GM18519 (cell line): ENCODE data around the gene KCNJ6.
"Not testable (repeated sequence)": the region's sequence is repeated elsewhere in the genome, so short reads cannot be mapped to it uniquely, and the experiment has no call there.

ENCODE experiments used
- ATAC-seq: cut with Tn5 transposase; IDR thresholded peaks from one replicate; pipeline ENCODE4 v1.9.1; 2021; ENCODE audit warnings: mild to moderate bottlenecking, moderate library complexity; ENCODE audit not compliant: unreplicated experiment, low FRiP score

The KCNJ6 gene

DNA sequence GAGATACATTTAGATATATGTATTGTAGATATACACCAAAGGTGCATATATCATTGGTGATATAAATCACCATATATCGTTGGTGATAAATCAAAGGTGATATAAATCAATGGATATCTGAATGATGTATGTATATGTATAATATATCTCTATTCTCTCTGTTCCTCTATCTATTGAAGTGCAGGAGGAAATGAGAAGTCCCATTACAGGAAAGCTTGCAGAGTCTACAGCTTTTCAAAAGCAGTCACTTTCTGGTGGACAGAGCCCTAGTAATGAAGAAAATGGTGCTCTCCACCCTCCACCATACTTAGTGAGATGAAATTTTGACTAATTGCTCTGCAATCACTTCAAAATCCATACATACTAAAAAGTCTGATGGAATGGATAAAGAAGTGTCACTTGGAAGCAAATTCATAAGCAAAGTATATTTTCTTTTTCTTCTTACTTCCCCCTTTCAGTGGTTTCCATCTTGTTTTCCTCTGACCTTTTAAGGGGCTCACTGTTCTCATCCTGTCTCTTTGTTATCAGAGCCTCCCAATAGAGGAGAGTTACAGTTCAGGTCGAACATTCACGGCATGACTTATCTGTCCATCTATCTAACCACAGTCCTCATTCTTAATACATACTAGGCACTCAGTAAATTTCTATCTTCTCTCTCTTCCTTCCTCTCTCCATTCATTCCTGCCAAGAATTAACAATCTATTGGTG, 227.2 kb downstream of the KCNJ6 start:
- ATAC-seq = no peak

DNA sequence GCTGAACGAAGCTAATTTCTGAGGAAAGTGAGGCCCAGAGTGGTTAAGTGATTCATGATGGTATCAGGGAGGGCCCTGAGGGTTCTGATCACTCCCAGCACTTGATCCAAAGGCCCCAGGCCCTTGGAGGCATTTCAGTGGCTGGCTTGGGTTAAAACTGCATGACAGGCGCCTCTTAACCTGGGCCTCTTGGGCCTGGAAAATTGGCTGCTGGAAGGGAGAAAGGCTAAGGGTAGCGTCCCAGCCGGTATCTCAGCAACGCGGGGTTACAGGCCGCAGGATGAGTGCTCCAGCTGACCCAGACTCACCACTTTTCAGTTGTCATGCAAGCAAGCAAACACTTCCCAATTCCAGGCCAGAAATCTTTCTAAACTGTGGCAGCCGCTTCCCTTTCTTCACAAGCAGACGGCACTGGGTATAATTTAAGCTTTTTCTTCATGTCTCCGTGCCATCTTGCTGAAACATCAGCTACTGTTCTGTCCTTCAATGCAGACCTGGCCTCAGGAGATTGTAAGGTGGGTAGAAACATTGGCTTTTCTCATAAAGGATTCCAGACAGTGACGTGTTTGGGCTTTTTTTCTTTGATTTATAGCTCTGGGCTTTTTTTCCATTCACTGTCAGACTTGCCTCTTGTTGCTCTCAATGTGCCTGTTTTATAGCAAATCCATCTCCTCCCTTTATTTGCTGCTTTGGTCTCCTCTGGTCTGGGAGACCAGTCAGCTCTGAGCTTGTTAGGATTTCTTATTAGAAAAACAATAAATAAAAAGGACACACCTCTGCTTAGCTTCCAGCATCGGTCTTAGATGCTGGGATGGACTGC, 229.1 kb downstream of the KCNJ6 start:
- no peak for ATAC-seq

DNA sequence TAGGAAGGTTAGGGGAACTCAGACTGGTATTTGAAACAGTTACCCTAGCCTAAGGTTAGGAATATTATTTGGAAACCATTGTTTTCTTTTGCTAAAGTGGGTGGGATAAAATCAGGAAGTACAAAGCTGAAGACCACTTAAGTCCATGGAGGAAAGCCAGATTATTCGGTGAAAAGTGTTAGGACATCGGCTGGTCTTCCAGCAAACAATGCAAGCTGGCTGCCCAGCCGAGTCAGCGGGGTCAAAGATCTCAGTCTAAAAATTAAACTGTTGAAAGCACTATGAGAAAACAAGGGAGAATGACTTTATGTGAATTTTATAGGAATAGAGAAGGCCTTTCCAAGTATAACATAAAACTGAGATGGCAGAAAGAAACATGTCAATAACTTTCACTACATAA, 231.7 kb downstream of the KCNJ6 start:
- ATAC-seq = no peak

DNA sequence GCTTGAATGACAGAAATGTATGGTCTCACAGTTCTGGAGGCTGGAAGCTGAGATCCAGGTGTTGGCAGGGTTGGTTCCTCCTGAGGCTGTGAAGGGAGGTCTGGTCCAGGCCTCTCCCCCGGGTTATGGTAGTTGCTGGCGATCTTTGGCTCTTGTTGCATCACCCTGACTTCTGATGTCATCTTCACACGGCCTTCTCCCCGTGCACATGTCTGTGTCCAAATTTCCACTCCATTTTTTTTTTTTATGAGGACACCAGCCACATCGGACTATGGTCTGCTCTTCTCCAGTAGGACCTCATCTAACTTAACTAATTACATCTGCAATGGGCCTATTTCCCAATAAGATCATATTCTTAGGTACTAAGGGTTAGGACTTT, 232.2 kb downstream of the KCNJ6 start:
- no peak for ATAC-seq

DNA sequence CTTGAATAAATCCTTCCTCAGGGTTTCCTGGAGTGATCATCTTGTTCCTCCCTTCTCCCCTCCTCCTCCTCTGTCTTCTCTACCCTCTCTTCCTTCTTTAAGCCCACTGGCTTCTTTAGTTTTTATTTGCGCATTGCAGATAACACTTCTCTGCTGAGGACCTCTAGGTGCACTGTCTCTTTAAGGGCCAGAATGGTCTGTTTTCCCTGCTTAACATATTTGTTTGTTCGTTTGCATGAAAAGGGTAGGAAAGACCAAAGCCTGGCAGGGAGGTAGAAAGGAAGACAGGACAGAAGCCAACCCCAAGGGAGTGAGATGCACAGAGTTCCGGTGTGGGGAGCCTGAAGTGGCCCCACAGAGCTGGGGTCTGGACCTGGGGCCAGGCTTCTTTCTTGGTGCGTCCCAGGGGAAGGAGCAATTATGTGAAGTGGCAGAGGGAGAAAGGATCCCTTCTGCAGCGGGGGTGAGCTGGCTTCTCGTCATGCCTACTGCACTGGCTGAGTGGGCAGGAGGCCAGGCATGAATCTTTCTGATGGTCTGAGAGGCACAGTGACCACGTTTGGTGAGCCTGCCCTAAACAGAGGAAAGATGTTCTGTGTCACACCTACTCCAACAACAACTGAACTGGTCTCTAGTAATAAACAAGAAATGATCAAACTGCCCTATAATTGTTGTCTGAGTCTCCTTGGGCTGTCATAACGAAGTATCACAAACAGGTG, 232.7 kb downstream of the KCNJ6 start:
- ATAC-seq = no peak

- ATAC-seq = no peak
Measured at GRCh38 chr21:37682966-37683365, 233.3 kb downstream of the KCNJ6 start.

- ATAC-seq = no peak
Measured at GRCh38 chr21:37677006-37677405, 239.3 kb downstream of the KCNJ6 start.

DNA sequence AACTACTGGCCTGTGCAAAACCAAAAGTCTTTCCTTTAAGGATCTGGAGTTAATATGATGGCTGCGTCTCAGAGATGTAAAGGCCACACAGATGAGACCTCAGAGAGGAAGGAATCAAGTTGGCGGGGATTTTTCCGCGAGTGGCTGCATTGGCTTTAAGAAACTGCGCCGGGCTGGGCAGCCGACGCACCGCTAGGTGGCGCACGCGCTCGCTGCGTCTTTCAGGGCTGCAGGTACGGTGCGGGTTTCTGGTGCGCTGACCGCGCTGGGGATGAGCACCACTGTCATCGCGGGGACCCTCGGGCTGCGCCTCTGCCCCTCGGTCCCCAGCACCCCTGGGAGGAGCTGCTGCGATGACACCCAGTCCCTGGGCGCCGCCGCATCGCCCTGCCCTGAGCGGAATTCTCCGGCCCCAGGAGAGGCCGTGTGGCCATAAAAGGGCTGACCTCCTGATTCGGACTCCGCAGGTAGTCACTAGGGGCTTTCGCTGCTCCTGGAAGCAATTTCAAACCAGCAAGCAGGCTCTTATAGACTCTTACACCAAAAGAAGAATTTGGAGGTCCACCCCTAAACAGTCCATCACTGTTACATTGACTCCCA, 241.0 kb downstream of the KCNJ6 start:
- ATAC-seq = no peak

DNA sequence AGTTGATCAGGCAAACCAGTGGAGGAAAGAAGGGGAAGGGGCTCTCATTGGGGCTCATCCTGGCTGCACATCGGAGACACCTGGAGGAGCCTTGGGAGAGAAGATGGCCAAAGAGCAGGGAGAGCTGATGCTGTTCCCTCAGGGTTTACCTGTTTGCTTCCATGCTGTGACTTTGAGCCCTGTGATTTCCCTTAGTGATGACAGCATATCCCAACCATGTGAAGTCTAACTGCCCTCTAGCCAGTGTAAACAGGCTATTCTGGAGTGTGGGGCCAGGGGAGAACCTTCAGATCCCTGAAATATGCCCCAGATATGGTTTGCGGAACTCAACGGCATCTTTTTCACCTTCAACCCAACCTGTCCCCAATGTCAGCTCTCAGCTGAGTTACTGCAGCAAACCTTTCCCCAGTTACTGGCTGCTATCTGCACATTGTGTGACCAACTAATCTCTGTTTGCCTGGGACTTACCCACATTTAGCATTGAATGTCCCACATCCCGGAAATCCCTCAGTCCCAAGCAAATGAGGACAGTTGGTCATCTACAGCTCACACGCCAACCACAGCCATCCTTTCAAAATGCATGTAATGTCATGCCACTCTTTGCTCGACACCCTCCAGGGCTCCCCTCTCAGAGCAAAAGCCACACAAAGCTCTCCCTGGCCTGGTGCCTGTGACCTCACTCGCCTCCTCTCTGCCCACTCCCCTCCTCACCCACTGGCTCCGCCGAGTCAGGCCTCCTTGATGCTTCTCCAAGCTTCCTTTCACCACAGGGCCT, 242.3 kb downstream of the KCNJ6 start:
- ATAC-seq = no peak

DNA sequence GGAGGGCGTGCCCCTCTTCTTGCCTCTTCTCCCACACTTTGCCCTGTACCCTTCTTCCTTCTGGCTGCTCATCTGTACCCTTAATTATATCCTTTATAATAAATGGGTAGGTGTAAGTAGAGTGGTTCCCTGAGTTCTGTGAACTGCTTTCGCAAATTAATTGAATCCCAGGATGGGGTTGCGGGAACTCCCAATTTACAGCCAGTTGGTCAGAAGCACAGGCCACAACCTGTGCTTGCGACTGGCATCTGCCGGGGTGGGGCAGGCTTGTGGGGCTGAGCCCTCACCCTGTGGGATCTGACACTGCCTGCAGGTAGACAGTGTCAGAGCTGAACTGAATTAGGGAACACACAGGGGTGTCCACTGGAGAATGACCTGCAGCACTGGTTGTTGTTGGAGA, 244.9 kb downstream of the KCNJ6 start:
- no peak for ATAC-seq

- no peak for ATAC-seq
Measured at GRCh38 chr21:37670883-37671282, 245.4 kb downstream of the KCNJ6 start.

DNA sequence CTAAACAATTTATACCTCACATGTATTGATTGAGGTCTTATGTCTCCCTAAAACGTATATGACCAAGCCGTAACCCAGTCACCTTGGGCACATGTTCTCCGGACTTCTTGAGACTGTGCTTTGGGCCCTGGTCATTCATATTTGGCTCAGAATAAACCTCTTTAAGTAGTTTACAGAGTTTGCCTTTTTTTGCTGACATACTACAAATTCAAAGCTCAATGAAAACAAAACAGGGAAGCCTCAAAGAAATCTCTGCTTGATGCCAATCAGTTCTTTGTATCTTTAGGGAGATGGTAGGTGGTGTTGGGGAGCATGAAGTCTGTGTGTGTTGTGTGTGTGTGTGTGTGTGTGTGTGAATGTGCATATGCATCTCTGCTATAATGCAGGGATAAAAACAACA, 247.0 kb downstream of the KCNJ6 start:
- no peak for ATAC-seq

- no peak for ATAC-seq
Measured at GRCh38 chr21:37668462-37669239, 247.6 kb downstream of the KCNJ6 start.

- ATAC-seq = no peak
Measured at GRCh38 chr21:37667380-37667779, 248.9 kb downstream of the KCNJ6 start.

GRCh38 chr21:37665230-37666024, 250.8 kb downstream of the KCNJ6 start:
- no peak for ATAC-seq

- not testable (repeated sequence) for ATAC-seq
Measured at GRCh38 chr21:37662227-37662626, 254.0 kb downstream of the KCNJ6 start.

- no peak for ATAC-seq
Measured at GRCh38 chr21:37660709-37661108, 255.5 kb downstream of the KCNJ6 start.

- no peak for ATAC-seq
Measured at GRCh38 chr21:37659874-37660273, 256.4 kb downstream of the KCNJ6 start.
